IPS-20b (cell line): ENCODE results near the gene ELAC1.

Experiments
- H3K27ac ChIP-seq: one replicate; pipeline ENCODE4 v1.5.1; 2013; ENCODE audit warnings: low read length
- H3K27me3 ChIP-seq: 2 replicates; pipeline ENCODE4 v1.6.1; 2013; ENCODE audit warnings: mild to moderate bottlenecking, low read length, inconsistent platforms; ENCODE audit not compliant: insufficient read depth
- H3K36me3 ChIP-seq: 2 replicates; pipeline ENCODE4 v1.6.1; 2013; ENCODE audit warnings: low read depth, mild to moderate bottlenecking, inconsistent platforms, low read length, moderate library complexity; ENCODE audit not compliant: insufficient read depth
- H3K4me1 ChIP-seq: 2 replicates; pipeline ENCODE4 v1.6.1; 2013; ENCODE audit warnings: mild to moderate bottlenecking, control low read depth, inconsistent platforms, low read length, moderate library complexity; ENCODE audit not compliant: insufficient read depth
- H3K4me3 ChIP-seq: 2 replicates; pipeline ENCODE4 v1.5.1; 2013; ENCODE audit warnings: mild to moderate bottlenecking, low read length, inconsistent platforms
- H3K9ac ChIP-seq: 2 replicates; pipeline ENCODE4 v1.6.1; 2013; ENCODE audit warnings: low read depth, mild to moderate bottlenecking, inconsistent platforms, low read length, moderate library complexity
- H3K9me3 ChIP-seq: 2 replicates; pipeline ENCODE4 v1.6.1; 2013; ENCODE audit warnings: mild to moderate bottlenecking, low read depth, low read length, inconsistent platforms; ENCODE audit not compliant: insufficient read depth

ELAC1 gene

DNA sequence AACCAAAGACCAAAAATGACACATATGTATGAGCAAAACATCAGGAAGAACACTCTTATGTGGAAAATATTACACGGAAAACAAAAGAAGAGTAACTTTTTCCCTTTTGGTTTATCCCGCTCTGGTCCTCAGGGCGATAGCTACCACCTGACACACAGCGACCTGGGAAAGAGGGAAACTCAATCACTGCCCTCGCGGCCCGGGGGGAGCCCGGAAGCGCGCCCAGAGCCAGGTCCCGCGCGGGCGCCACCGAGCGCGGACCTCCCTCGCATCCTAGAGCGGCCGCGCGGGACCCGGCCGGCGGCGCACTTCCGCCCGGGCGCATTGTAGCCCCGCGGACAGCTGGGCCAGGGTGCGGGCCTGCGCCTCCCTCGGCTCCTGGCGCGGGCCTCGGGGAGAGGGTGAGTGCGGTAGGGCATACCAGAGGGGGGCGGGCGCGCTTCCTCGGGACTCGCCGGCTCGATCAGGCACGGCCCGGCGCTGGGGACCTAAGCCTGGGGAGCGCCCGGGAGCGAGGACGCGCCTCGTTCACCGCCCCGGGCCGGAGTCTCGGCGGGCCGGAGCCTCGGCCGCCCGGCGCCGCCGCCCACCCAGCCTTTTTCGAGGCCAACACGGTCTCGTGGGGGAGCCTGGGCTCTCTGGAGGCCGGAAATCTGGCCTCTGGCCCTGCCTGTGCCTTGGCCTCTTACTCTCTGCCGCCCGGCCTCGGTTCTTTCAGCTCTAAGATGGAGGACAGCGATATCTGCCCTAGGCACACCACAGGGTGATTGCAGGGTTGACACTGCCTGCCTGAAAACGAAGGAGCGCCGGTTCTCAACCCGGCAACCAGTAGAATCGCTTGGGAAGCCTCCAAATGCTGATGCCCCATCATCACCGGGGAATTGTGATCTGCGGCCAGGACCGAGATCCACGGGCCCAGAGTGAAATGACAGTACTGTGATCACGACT is at the start of gene ELAC1:
TSS of gene ELAC1 (plus strand) at position 327 of the 948 bp plus-strand sequence. CDS start 6,365 bp downstream, outside the sequence.
- H3K27ac ChIP-seq = peak within 1 kb of the TSS; percentile 46
- H3K4me1 ChIP-seq = peaks cover 19% of the 10 kb centered on the region; the same call in 1 of the 2 replicates
- peak within 1 kb of the TSS; percentile 97 for H3K9ac ChIP-seq
- H3K9me3 ChIP-seq = peaks cover 10% of the 10 kb centered on the region; the same call in 1 of the 2 replicates
- peak within 1 kb of the TSS; percentile 92 for H3K4me3 ChIP-seq
- H3K36me3 ChIP-seq = no peaks in the 10 kb centered on the region
- no peaks in the 10 kb centered on the region for H3K27me3 ChIP-seq

DNA sequence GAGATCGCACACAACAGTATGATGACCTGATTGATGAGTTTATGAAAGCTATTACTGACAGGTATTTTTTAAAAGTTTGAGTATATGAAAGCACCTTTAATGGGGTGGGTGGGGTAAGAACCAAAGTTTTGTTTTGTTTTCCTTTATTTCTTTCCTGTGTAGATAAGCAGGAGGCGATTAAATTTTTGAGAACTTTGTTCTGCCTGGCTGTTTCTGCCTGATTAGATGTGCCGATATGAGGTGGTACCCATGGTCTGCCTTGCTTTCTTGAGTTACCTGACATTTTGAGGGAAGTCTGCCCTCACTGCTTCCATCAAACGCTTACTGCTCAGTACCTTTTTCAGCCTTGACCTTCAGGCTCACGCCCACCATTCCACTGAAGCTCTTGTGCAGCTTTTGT is 49.7 kb upstream of the ELAC1 start:
- H3K9ac ChIP-seq = no peak overlapping the region
- H3K4me1 ChIP-seq = no peaks in the 10 kb centered on the region
- H3K27ac ChIP-seq = no peak overlapping the region
- no peaks in the 10 kb centered on the region for H3K27me3 ChIP-seq
- H3K36me3 ChIP-seq = peaks cover 73% of the 10 kb centered on the region
- no peaks in the 10 kb centered on the region for H3K9me3 ChIP-seq
- H3K4me3 ChIP-seq = no peak overlapping the region

DNA sequence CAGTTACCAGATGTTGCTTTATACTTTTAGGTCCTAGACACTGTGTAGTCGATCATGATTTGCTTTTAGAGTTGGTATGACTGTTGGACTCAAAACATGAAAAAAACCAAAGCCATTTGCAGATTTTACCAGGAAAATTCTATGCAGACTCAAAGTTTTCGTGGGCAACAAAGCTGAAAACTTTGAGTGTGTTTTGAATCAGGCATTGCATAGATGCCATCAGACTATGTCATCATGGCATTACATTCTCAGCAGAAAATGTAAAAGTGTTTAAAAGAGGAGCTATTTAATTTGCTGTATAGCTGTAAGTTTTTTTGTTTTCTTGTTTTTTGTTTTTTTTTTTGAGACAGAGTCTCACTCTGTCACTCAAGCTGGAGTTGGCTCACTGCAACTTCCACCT is 43.5 kb upstream of the ELAC1 start:
- Histone ChIP-seq H3K9me3 (peaks cover 11% of the 10 kb centered on the region), H3K4me1 (no peaks in the 10 kb centered on the region), H3K27ac (no peak overlapping the region), H3K36me3 (peaks cover 92% of the 10 kb centered on the region), H3K9ac (no peak overlapping the region), H3K27me3 (no peaks in the 10 kb centered on the region), H3K4me3 (no peak overlapping the region)

DNA sequence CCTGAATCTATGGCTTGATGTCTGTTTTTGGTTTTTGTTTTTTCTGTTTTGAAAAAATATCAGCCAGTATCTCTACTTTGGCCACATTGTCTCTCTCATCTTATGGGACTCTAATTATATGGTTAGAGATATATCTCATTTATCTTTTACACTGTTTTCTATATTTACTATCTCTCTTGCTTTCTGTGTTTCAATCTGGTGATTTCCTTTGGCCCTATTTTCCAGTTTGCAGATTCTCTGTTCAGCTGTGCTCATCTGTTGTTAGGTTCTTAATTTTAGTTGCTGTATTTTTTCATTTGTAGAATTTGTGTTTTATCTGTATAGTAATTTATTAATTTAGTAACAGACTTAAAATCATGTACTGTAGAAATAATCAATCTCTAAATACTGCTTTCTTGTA is 41.3 kb upstream of the ELAC1 start:
- H3K36me3 ChIP-seq = peaks cover 78% of the 10 kb centered on the region
- no peaks in the 10 kb centered on the region for H3K27me3 ChIP-seq

GRCh38 chr18:50928551-50928950 is 39.3 kb upstream of the ELAC1 start:
- H3K9me3 ChIP-seq = peaks cover 11% of the 10 kb centered on the region
- no peak overlapping the region for H3K27ac ChIP-seq
- H3K4me3 ChIP-seq = no peak overlapping the region
- no peak overlapping the region for H3K9ac ChIP-seq
- peaks cover 69% of the 10 kb centered on the region for H3K36me3 ChIP-seq
- H3K4me1 ChIP-seq = no peaks in the 10 kb centered on the region
- H3K27me3 ChIP-seq = no peaks in the 10 kb centered on the region

More for the DNA sequence above, 41.3 kb upstream of the ELAC1 start:
- Histone ChIP-seq H3K27ac (no peak overlapping the region), H3K9ac (no peak overlapping the region), H3K9me3 (peaks cover 11% of the 10 kb centered on the region), H3K4me1 (no peaks in the 10 kb centered on the region), H3K4me3 (no peak overlapping the region)

DNA sequence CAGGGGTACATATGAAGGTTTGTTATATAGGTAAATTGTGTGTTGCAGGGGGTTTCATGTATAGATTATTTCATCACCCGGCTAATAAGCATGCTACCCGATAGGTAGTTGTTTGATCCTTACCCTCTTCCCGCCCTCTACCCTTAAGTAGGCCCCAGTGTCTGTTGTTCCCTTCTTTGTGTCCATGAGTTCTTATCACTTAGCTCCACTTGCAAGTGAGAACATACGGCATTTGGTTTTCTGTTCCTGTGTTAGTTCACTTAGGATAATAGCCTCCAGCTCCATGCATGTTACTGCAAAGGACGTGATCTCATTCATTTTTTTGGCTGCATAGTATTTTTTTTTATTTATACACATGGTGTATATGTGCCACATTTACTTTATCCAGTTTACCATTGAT is 34.2 kb upstream of the ELAC1 start:
- Histone ChIP-seq H3K9me3 (no peaks in the 10 kb centered on the region), H3K4me1 (no peaks in the 10 kb centered on the region), H3K27me3 (no peaks in the 10 kb centered on the region), H3K4me3 (no peak overlapping the region), H3K27ac (no peak overlapping the region), H3K9ac (no peak overlapping the region), H3K36me3 (peaks cover 42% of the 10 kb centered on the region)

DNA sequence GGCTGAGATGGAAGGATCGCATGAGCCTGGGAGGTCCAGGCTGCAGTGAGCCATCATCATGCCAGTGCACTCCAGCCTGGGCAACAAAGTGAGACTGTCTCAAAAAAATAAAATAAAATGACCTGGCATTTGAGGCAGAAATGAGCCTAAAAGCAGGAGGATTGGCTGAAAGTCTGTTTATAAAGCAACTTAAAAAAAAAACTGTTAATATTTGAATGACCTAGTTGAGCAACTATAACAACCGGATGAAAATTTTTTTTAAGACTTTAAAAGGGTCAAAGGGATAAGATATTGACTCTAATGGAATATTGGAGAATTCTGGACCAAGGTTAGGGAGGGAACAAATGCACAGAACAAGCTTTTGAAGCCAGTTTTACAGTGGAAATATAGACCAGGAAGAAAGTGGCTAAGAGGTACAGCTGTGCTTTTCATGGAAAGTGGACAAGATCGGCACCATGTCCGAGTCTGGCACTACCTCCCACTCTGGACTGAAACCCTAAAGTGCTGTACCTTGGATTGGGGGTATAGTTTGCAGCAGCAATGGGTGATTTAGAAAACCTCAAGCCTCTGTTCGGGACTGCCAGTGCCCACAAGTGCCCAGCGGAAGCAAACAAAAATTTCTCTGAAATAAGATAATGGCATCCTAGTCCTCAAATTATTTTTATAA is 33.2 kb upstream of the ELAC1 start:
- H3K27me3 ChIP-seq = no peaks in the 10 kb centered on the region
- H3K9me3 ChIP-seq = no peaks in the 10 kb centered on the region
- H3K4me1 ChIP-seq = no peaks in the 10 kb centered on the region
- H3K36me3 ChIP-seq = peaks cover 35% of the 10 kb centered on the region
- H3K27ac ChIP-seq = no peak overlapping the region
- no peak overlapping the region for H3K4me3 ChIP-seq
- H3K9ac ChIP-seq = no peak overlapping the region

DNA sequence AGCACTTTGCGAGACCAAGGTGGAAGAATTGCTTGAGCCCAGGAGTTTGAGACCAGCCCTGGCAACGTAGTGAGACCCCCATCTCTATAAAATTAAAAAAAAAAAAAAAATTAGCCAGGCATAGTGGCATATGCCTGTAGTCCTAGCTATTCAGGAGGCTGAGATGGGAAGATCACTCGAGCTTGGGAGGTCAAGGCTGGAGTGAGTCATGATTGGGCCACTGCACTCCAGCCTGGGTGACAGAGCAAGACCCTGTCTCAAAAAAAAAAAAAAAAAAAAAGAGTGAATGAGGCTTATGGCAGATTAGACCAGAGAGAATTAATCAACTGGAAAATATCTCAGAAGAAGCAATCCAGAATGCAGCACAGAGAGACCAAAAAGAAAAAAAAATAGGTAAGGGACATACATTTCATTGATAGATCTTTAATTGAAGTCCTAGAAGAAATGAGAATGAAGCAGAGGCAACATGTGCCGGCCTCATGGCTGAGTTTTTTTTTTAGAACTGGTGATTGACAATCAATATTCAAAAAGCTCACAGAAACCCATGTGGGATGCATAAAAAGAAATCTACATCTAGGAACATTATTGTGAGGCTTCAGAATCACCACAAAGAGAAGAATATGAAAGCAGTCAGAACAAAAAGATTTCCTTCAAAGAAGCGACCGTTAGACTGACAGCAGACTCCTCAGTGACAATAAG is 32.2 kb upstream of the ELAC1 start:
- H3K9me3 ChIP-seq = no peaks in the 10 kb centered on the region
- H3K27me3 ChIP-seq = no peaks in the 10 kb centered on the region
- no peaks in the 10 kb centered on the region for H3K4me1 ChIP-seq
- H3K9ac ChIP-seq = no peak overlapping the region
- peaks cover 42% of the 10 kb centered on the region for H3K36me3 ChIP-seq
- H3K4me3 ChIP-seq = no peak overlapping the region
- H3K27ac ChIP-seq = no peak overlapping the region

- Histone ChIP-seq H3K27me3 (no peaks in the 10 kb centered on the region), H3K9me3 (no peaks in the 10 kb centered on the region), H3K27ac (no peak overlapping the region), H3K36me3 (peaks cover 43% of the 10 kb centered on the region), H3K9ac (no peak overlapping the region), H3K4me1 (no peaks in the 10 kb centered on the region), H3K4me3 (no peak overlapping the region)
Measured at GRCh38 chr18:50937183-50937582, 30.7 kb upstream of the ELAC1 start.

DNA sequence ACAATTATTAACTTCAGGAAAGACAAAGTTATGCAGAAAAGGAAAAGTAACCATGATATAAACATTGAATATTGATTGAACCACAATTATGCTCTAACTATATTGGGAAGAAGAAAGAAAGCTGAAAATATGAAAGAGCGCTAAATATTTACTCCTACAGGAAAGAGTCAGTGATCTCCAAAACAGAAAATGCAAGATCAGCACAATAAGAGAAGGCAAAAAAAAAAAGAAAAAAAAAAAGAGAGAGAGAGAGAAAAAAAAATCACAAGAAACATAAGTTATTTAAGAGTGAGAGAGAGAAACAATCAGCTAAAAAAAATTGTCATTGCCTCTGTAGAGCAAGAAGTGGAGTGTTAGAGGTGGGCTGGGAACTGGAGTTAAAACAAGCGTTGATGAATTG is 28.9 kb upstream of the ELAC1 start:
- no peak overlapping the region for H3K27ac ChIP-seq
- H3K27me3 ChIP-seq = no peaks in the 10 kb centered on the region
- no peaks in the 10 kb centered on the region for H3K4me1 ChIP-seq
- H3K9ac ChIP-seq = no peak overlapping the region
- H3K36me3 ChIP-seq = peaks cover 32% of the 10 kb centered on the region; the same call in 1 of the 2 replicates
- no peaks in the 10 kb centered on the region for H3K9me3 ChIP-seq
- no peak overlapping the region for H3K4me3 ChIP-seq

DNA sequence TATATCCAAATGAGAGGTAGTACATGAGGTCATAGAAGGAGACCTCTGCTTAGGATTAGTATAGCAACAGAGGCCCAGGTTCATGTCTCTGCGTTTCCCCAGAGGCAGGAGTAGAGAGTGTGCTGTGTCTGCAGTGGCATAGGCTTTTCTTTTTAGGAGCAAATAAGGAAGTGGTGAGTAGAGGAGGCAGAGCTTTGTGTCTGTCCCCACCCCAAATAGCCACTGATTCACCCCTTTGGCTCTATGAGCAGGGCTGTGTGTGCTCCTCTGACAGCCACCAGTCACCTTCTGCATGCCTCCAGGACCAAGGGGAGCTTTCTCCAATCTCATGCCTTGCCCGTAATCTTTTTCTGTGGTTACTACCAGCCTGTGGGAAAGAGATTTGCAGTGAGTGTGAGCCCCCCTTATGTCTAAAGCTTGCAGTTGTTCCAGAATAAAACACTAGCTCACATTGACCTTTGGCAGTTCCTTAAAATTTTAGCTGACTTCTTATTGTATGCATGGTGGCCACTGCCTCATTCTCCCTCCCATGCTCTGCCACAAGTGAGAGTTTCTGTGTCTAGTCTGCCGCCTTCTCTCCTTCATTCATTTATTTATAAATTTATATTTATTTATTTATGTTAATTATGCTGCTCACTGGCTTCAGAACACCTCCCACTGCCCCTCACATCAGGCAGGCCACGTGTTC is 23.5 kb upstream of the ELAC1 start:
- no peak overlapping the region for H3K4me3 ChIP-seq
- H3K27ac ChIP-seq = no peak overlapping the region
- H3K36me3 ChIP-seq = peaks cover 40% of the 10 kb centered on the region; the same call in 1 of the 2 replicates
- H3K9ac ChIP-seq = no peak overlapping the region
- H3K27me3 ChIP-seq = no peaks in the 10 kb centered on the region
- H3K9me3 ChIP-seq = no peaks in the 10 kb centered on the region
- H3K4me1 ChIP-seq = no peaks in the 10 kb centered on the region
